ENCODE results near the gene GAB2.

Gene GAB2

DNA sequence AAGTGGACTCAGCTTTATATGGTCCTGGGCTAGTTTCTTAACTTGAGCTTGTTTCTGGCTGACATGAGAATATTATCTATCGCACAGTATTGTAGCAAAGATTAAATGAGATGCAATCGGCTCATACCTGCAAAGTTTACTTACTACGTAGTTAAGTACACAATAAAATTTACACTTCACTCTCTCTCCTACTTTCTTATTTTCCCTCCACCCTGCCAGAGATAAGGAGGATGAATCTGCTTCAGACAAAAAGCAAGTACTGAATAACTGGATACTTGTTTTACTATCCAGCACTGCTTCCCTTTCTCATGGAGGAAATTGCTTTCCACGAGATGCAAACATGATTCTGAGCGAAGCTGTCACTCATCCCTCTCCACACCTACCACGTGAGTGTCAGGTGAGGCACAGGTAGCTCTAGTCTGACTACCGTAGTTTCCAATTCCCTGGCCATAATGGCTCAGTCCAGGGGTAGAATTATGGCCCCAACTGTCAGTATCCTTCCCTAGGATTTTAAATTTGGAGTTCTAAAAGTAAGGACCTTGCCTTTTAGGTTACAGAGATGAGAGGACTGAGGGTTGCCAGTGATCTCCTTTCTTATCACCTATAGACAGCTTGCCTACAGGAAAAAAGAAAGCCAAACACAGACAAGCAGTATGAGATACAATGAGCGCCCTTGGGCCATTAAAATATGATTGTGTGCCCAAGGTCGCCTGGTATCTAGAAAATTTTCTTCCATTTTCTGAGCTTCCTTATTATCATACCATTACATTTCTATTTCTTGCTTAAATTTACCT is 39.8 kb downstream of the GAB2 start:
- TF ChIP-seq, protein P1, sequence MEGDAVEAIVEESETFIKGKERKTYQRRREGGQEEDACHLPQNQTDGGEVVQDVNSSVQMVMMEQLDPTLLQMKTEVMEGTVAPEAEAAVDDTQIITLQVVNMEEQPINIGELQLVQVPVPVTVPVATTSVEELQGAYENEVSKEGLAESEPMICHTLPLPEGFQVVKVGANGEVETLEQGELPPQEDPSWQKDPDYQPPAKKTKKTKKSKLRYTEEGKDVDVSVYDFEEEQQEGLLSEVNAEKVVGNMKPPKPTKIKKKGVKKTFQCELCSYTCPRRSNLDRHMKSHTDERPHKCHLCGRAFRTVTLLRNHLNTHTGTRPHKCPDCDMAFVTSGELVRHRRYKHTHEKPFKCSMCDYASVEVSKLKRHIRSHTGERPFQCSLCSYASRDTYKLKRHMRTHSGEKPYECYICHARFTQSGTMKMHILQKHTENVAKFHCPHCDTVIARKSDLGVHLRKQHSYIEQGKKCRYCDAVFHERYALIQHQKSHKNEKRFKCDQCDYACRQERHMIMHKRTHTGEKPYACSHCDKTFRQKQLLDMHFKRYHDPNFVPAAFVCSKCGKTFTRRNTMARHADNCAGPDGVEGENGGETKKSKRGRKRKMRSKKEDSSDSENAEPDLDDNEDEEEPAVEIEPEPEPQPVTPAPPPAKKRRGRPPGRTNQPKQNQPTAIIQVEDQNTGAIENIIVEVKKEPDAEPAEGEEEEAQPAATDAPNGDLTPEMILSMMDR (IDR thresholded peaks at IDR 0.05; ENCODE audit: unreplicated experiment in 3 of 3) = no peak
- peaks cover 53% of the 10 kb centered on the region for H3K4me1 Mint-ChIP-seq
- no peak overlapping the region for H3K27ac Mint-ChIP-seq
- no peaks in the 10 kb centered on the region for H3K27me3 Mint-ChIP-seq (ENCODE audit: low read depth)
- H3K36me3 Mint-ChIP-seq (ENCODE audit: low read depth) = peaks cover 8% of the 10 kb centered on the region
- peaks cover 2% of the 10 kb centered on the region for H3K9me3 Mint-ChIP-seq
- H3K4me3 Mint-ChIP-seq = no peak overlapping the region

DNA sequence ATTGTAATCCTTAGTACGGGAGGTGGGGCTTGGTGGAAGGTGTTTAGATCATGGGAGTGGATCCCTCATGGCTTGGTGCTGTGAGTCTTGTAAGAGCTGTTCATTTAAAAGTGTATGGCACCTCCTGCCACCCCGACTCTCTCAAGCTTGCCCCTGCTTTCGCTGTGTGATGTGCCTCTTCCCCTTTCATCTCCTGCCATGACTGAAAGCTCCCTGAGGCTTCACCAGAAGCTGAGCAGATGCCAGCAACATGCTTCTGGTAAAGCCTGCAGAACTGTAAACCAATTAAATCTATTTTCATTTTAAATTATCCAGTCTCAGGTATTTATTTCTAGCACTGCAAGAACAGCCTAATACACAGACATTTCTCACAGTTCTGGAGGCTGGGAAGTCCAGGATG is 40.8 kb downstream of the GAB2 start:
- Mint-ChIP-seq H3K4me1 (peaks cover 52% of the 10 kb centered on the region), H3K9me3 (no peaks in the 10 kb centered on the region), H3K4me3 (no peak overlapping the region), H3K27me3 (ENCODE audit: low read depth) (no peaks in the 10 kb centered on the region), H3K27ac (no peak overlapping the region), H3K36me3 (ENCODE audit: low read depth) (peaks cover 4% of the 10 kb centered on the region)
- TF ChIP-seq, protein P1 (IDR thresholded peaks at IDR 0.05; ENCODE audit: unreplicated experiment in 3 of 3) = no peak

DNA sequence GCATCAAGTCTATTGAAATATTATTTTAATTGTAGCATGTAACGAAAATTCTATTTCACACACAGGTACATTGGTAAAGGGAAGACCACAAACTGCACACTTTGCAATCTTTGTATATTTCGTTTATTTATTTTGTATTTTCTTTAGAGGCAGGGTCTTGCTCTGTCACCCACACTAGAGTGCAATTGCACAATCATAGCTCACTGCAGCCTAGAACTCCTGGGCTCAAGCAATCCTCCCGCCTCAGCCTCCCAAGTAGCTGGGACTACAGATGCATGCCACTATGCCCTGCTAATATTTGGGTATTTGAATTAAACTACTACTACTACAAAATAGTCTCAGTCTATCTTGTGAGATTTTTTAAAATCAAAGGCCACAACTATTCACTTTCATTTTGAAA is 42.7 kb downstream of the GAB2 start:
- H3K36me3 Mint-ChIP-seq (ENCODE audit: low read depth) = peaks cover 4% of the 10 kb centered on the region
- H3K27ac Mint-ChIP-seq = no peak overlapping the region
- H3K4me1 Mint-ChIP-seq = peaks cover 53% of the 10 kb centered on the region
- TF ChIP-seq, protein P1 (IDR thresholded peaks at IDR 0.05; ENCODE audit: unreplicated experiment in 3 of 3) = no peak
- H3K4me3 Mint-ChIP-seq = no peak overlapping the region
- H3K27me3 Mint-ChIP-seq (ENCODE audit: low read depth) = no peaks in the 10 kb centered on the region
- no peaks in the 10 kb centered on the region for H3K9me3 Mint-ChIP-seq

DNA sequence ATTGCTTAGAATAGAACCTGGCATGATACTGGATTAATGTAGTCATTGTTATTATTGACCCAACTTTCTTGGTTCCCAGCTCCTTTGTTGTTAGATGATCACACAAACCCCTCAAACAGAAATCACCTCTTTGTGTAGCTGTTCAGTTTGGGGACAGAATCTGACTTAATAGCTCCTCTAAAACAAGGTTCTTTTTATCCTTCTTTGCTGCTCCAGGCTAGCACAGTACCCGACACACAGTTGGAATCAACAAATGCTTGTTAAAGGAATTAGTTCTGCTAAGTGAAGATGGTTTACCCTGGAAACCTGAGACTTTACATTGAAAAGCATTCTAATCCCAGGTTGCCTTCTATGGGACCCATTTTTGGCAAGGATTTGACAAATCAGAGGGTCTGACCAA is 43.9 kb downstream of the GAB2 start:
- TF ChIP-seq, protein P1 (IDR thresholded peaks at IDR 0.05; ENCODE audit: unreplicated experiment in 3 of 3) = no peak
- Mint-ChIP-seq H3K27ac (peak overlapping the region in 1 of 3 experiments; percentile 12), H3K9me3 (no peaks in the 10 kb centered on the region), H3K36me3 (ENCODE audit: low read depth) (peaks cover 4% of the 10 kb centered on the region), H3K27me3 (ENCODE audit: low read depth) (no peaks in the 10 kb centered on the region), H3K4me3 (no peak overlapping the region), H3K4me1 (peaks cover 49% of the 10 kb centered on the region)

DNA sequence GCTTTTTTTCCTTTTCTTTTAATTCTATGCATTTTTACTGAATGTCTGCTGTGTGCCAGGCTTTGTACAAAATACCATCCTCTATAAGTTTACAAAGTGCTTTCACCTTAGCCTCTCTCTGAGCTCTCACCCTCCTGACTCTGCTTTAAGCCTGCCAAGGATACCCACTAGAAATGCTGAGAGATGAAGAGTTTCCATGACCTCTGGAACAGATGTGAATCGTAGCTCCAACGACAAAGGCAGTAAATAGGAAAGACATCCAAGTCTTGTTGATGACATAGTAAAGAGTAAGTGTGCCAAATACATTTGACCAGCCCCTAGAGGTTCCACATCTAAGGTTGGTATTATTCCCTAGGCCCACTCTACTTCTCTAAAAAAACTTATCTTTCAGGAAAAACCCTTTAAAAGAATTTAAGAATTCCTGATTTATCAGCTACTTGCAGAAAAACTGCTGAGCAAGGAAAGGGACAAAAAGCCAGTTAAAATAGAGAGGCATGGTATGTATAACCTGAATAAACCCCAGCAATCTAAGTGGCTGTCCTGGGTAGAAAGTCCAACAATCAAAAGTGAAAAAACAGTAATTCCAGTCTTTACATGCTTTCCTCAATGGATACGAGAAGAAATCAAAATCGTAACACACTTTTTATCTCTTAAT is 45.4 kb downstream of the GAB2 start:
- no peaks in the 10 kb centered on the region for H3K36me3 Mint-ChIP-seq (ENCODE audit: low read depth)
- peak overlapping the region in 2 of 3 experiments; percentile 18 to 23 for H3K27ac Mint-ChIP-seq
- TF ChIP-seq, protein P1 (IDR thresholded peaks at IDR 0.05; ENCODE audit: unreplicated experiment in 3 of 3) = no peak
- H3K27me3 Mint-ChIP-seq (ENCODE audit: low read depth) = no peaks in the 10 kb centered on the region
- no peak overlapping the region for H3K4me3 Mint-ChIP-seq
- no peaks in the 10 kb centered on the region for H3K9me3 Mint-ChIP-seq
- H3K4me1 Mint-ChIP-seq = peaks cover 53% of the 10 kb centered on the region

All from nephron (organoid).